Endodermal cell (in vitro differentiated cells): ENCODE results near the gene SCUBE2. TPM values are rescaled to one million over a fixed set of nuclear protein-coding genes. Genes with fewer than 3 reads are reported as not detected.

ENCODE experiments used
- DNase-seq: peaks from one replicate; pipeline ENCODE4 v3.0.0-alpha.2; 2017
- H3K27ac ChIP-seq: 2 replicates; pipeline ENCODE4 v1.5.1; 2013; ENCODE audit warnings: mild to moderate bottlenecking, low read depth, low read length, moderate library complexity
- H3K27me3 ChIP-seq: 2 replicates; pipeline ENCODE4 v1.6.1; 2013; ENCODE audit warnings: mild to moderate bottlenecking, low read length, moderate library complexity; ENCODE audit not compliant: insufficient read depth, control insufficient read depth, poor library complexity, severe bottlenecking
- H3K36me3 ChIP-seq: 2 replicates; pipeline ENCODE4 v1.7.0; 2013; ENCODE audit warnings: mild to moderate bottlenecking, low read length, moderate library complexity; ENCODE audit not compliant: control insufficient read depth, insufficient read depth
- H3K4me1 ChIP-seq: one replicate; pipeline ENCODE4 v1.7.0; 2013; ENCODE audit warnings: low read length; ENCODE audit not compliant: control insufficient read depth, insufficient read depth
- H3K4me3 ChIP-seq: 2 replicates; pipeline ENCODE4 v1.5.1; 2013; ENCODE audit warnings: mild to moderate bottlenecking, low read length, moderate library complexity
- H3K9ac ChIP-seq: 2 replicates; pipeline ENCODE4 v1.6.1; 2013; ENCODE audit warnings: mild to moderate bottlenecking, low read length, moderate library complexity; ENCODE audit not compliant: poor library complexity, severe bottlenecking; ENCODE audit errors: extremely low read depth
- H3K9me3 ChIP-seq: 2 replicates; pipeline ENCODE4 v1.6.1; 2013; ENCODE audit warnings: mild to moderate bottlenecking, low read length, moderate library complexity; ENCODE audit not compliant: control insufficient read depth
- H3K27ac Mint-ChIP-seq: 2 replicates; pipeline ENCODE4 v1.8.0; 2020; ENCODE audit warnings: mixed read lengths
- H3K27me3 Mint-ChIP-seq: 2 replicates; pipeline ENCODE4 v1.8.0; 2021; ENCODE audit warnings: mild to moderate bottlenecking, mixed read lengths; ENCODE audit not compliant: insufficient read depth
- H3K36me3 Mint-ChIP-seq: 2 replicates; pipeline ENCODE4 v1.8.0; 2020; ENCODE audit warnings: low read depth, mixed read lengths
- H3K4me1 Mint-ChIP-seq: 2 replicates; pipeline ENCODE4 v1.8.0; 2020; ENCODE audit warnings: mixed read lengths
- H3K4me3 Mint-ChIP-seq: 2 replicates; pipeline ENCODE4 v1.8.0; 2020; ENCODE audit warnings: mild to moderate bottlenecking, moderate library complexity, mixed read lengths
- H3K9me3 Mint-ChIP-seq: 2 replicates; pipeline ENCODE4 v1.8.0; 2020; ENCODE audit warnings: mild to moderate bottlenecking, mixed read lengths
- CTCF ChIP-seq: fragments of 200-600 bp; sonication (generic); conservative IDR thresholded peaks from 2 replicates; pipeline ENCODE4 v1.5.0; 2021; ENCODE audit warnings: antibody characterized with exemption, mild to moderate bottlenecking
- whole genome bisulfite sequencing, 2 experiments: methylation state at CpG; one replicate each; pipeline versions ENCODE4 v1.1.5 to v1.1.7; 2013; ENCODE audit warnings: missing lambda C conversion rate in 2 of 2, mixed read lengths in 1 of 2; ENCODE audit not compliant: insufficient coverage in 1 of 2, insufficient read length in 1 of 2; 5-methylcytosine and 5-hydroxymethylcytosine counted together
- total RNA-seq, 2 donors: library from RNA; stranded (reverse); fragmentation: NEBNext Ultra II Directional in 1 of 2; extraction: Animal tissue kit (Norgen Biotek cat#: 25700) in 1 of 2; gene quantifications; 2 replicates in 1 of 2; 3 replicates in 1 of 2; pipeline ENCODE4 v1.2.1, GENCODE V29; 2021

SCUBE2 gene
- total RNA-seq, 2 donors from 2014 or later: 1.5 to 2.0 TPM

DNA sequence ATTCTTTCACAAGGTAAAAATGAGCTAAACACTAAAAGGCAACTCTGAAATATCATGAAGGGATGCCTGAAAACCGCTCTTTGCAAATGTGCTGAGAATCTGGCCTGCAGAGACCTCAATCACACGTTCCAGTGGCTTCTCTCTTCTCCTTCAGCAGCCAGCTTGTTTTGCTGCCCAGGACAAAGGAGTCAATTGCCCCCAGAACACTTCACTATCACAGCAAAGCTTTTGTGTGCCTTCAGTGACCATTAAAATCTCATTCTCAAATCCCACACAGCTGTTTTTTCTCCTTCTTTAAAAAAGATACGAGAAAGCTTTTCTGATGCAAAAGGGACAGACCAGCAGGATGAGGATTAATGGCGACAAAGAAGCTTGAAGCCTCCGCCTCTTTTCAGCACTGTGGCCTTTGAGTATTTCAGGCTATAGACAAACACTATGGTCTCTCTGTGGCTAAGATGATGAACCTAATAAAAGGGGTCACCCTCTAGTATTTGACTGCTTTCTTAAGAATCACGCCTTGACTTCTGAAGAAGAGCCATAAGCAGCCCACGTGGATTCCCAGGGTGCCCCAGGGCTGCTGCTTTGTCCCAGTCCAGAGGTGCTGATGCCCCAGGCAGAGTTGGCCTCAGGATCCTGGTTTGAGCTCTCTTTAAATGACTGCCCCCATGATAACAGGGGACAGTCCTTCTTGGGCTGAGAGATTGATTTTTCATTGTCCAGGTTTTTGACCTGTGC, 54.2 kb downstream of the SCUBE2 start:
- Mint-ChIP-seq H3K27me3 (no peaks in the 10 kb centered on the region), H3K4me3 (no peak overlapping the region), H3K4me1 (peaks cover 6% of the 10 kb centered on the region), H3K36me3 (no peaks in the 10 kb centered on the region), H3K9me3 (no peaks in the 10 kb centered on the region), H3K27ac (no peak overlapping the region)
- H3K36me3 ChIP-seq: no peaks in the 10 kb centered on the region
- no peaks in the 10 kb centered on the region for H3K4me1 ChIP-seq
- peaks cover 7% of the 10 kb centered on the region for H3K27me3 ChIP-seq
- no peak overlapping the region for H3K9ac ChIP-seq
- TF ChIP-seq CTCF: no peak
- peak overlapping the region; percentile 68 for H3K27ac ChIP-seq
- no peak for DNase-seq
- no peak overlapping the region for H3K4me3 ChIP-seq
- 50 to 66% methylated on average over 7 of the region's 7 CpGs for WGBS, 2 experiments
- H3K9me3 ChIP-seq: no peaks in the 10 kb centered on the region

DNA sequence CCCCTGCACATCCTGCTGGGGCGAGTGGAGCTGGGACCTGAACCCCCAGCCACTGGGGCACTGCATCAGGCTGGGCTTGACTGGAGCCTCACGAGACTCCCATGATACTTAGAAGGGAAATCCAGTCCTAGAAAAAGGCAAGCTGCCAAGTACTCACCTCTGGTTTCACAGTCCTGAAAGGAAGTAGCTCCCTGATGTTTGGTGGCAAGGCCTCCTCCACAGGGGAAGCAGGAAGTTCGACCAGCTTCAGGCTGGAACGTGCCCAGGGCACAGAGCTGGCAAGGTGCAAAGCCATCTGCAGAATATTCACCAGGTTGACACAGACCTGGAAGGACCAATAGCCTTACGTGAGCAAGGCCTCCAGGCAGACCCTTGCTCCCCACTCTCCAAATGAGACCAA, 60.8 kb downstream of the SCUBE2 start:
- Mint-ChIP-seq H3K27me3 (no peaks in the 10 kb centered on the region), H3K36me3 (no peaks in the 10 kb centered on the region), H3K9me3 (no peaks in the 10 kb centered on the region), H3K27ac (no peak overlapping the region), H3K4me1 (no peaks in the 10 kb centered on the region), H3K4me3 (no peak overlapping the region)
- H3K27me3 ChIP-seq: no peaks in the 10 kb centered on the region
- no peak overlapping the region for H3K9ac ChIP-seq
- H3K36me3 ChIP-seq: no peaks in the 10 kb centered on the region
- no peak overlapping the region for H3K4me3 ChIP-seq
- TF ChIP-seq CTCF: no peak
- H3K27ac ChIP-seq: no peak overlapping the region
- DNase-seq: no peak
- no peaks in the 10 kb centered on the region for H3K9me3 ChIP-seq
- no peaks in the 10 kb centered on the region for H3K4me1 ChIP-seq
- 78 to 84% methylated on average over 4 to 5 of the region's 5 CpGs for WGBS, 2 experiments

DNA sequence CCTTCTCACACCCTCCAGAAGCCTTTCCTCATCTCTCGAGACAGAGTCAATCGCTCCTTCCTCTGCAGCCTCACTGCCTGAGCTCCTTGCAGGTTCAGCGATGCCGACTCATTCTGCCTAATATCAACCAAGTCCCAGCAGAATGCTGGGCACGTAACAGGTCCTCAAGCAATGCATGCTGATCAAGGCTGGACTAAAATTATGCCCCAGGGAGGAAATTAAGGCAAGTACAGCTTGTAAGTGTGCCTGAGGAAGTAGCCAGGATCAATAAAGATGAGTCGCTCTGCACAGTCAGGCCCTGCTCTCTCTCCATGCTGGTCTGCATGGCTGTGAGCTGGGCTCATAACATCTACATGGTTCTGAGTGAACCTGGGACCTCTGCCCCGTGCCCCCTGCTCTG, 62.0 kb downstream of the SCUBE2 start:
- no peak for TF ChIP-seq CTCF
- H3K27ac ChIP-seq: no peak overlapping the region
- Mint-ChIP-seq H3K36me3 (no peaks in the 10 kb centered on the region), H3K4me3 (no peak overlapping the region), H3K9me3 (no peaks in the 10 kb centered on the region), H3K27me3 (no peaks in the 10 kb centered on the region), H3K27ac (no peak overlapping the region), H3K4me1 (no peaks in the 10 kb centered on the region)
- 88 to 91% methylated on average over 6 to 7 of the region's 7 CpGs for WGBS, 2 experiments
- no peaks in the 10 kb centered on the region for H3K27me3 ChIP-seq
- no peak overlapping the region for H3K9ac ChIP-seq
- DNase-seq: no peak
- H3K9me3 ChIP-seq: no peaks in the 10 kb centered on the region
- H3K36me3 ChIP-seq: no peaks in the 10 kb centered on the region
- no peaks in the 10 kb centered on the region for H3K4me1 ChIP-seq
- H3K4me3 ChIP-seq: no peak overlapping the region
